Stimulated activated naive CD8-positive, alpha-beta T cell treated with anti-CD3 and anti-CD28 coated beads, Interleukin-15, amount 100 ng/mL, for 72 hours (primary cell): ENCODE data around the gene FREM1.

Experiments used
- ATAC-seq: fragments of 150-1000 bp; cut with Tn5 transposase; 2 replicates; pipeline ENCODE4 v1.10.0; 2021; ENCODE audit warnings: mild to moderate bottlenecking, moderate library complexity
- DNase-seq, 2 donors: peaks; one replicate each; pipeline ENCODE4 v3.0.0; 2021 to 2022
- H3K27ac Mint-ChIP-seq, 2 donors: one replicate each; pipeline ENCODE4 v1.8.0; 2022; ENCODE audit warnings: mild to moderate bottlenecking in 2 of 2, mixed read lengths in 2 of 2, moderate library complexity in 2 of 2
- H3K27me3 Mint-ChIP-seq: one replicate; pipeline ENCODE4 v1.8.0; 2022; ENCODE audit warnings: mixed read lengths
- H3K4me1 Mint-ChIP-seq: one replicate; pipeline ENCODE4 v1.8.0; 2022; ENCODE audit warnings: mild to moderate bottlenecking, mixed read lengths
- H3K4me3 Mint-ChIP-seq, 2 donors: one replicate each; pipeline ENCODE4 v1.8.0; 2022; ENCODE audit warnings: mild to moderate bottlenecking in 2 of 2, mixed read lengths in 2 of 2, moderate library complexity in 1 of 2
- H3K9me3 Mint-ChIP-seq, 2 donors: one replicate each; pipeline ENCODE4 v1.8.0; 2022; ENCODE audit warnings: mixed read lengths in 2 of 2

The FREM1 gene

DNA sequence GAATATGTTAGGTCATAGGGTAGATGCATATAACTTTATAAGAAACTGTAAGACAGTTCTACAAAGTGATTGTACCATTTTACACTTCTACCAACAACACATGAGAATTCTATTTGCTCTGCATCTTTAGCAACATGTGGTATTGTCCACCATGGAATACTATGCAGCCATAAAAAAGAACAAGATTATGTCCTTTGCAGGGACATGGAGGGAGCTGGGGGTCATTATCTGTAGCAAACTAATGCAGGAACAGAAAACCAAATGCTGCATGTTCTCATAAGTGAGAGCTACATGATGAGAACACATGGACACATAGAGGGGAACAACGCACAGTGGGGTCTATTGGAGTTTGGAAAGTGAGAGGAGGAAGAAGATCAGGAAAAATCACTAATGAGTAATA, 165.5 kb downstream of the FREM1 start:
- no peaks in the 10 kb centered on the region for H3K9me3 Mint-ChIP-seq
- peaks cover 20% of the 10 kb centered on the region for H3K27me3 Mint-ChIP-seq
- ATAC-seq (no peak), DNase-seq (no peak)
- H3K27ac Mint-ChIP-seq: no peak overlapping the region
- peaks cover 4% of the 10 kb centered on the region for H3K4me1 Mint-ChIP-seq
- H3K4me3 Mint-ChIP-seq: no peak overlapping the region

DNA sequence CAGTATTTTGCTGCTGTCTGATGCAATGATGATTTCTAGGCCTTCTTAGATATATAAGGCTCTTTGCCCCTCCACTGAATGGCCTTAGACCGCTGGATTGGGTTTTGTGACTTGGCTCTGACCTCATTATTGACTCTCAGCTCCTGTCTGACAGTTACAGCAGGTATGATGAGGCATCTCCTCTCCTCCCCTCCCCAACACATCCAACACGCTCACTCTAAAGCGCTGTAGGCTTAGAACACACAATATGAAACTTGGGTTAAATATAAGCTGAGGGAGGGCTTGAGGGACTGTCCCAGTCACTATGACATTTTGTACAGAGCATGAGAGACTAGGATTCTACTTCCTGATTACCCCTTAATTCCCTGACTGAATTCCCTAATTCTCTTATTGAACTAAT, 168.9 kb downstream of the FREM1 start:
- no peak for ATAC-seq
- no peak for DNase-seq
- Mint-ChIP-seq H3K4me3 (no peak overlapping the region), H3K27me3 (peaks cover 7% of the 10 kb centered on the region), H3K4me1 (no peaks in the 10 kb centered on the region), H3K9me3 (no peaks in the 10 kb centered on the region), H3K27ac (no peak overlapping the region)

DNA sequence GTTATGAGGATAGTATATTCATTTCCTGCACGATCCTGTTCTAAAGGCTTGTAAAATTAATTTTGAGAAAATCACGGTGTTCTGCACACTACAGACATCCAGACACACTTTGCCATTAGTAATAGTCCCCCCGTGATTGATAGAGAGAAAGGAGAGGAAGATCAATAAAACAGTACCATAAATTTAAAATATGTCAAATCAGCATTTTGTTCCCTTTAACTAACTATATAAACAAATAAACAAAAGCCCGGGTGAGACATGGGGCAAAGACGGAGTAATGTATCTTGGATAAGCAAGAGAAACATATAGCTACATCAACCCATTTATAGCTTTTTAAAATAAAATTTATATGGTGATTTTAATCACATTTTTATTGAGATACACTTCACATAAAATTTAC, 177.1 kb downstream of the FREM1 start:
- ATAC-seq (no peak), DNase-seq (no peak)
- H3K4me3 Mint-ChIP-seq: no peak overlapping the region
- no peaks in the 10 kb centered on the region for H3K4me1 Mint-ChIP-seq
- no peak overlapping the region for H3K27ac Mint-ChIP-seq
- peaks cover 26% of the 10 kb centered on the region for H3K27me3 Mint-ChIP-seq
- no peaks in the 10 kb centered on the region for H3K9me3 Mint-ChIP-seq

DNA sequence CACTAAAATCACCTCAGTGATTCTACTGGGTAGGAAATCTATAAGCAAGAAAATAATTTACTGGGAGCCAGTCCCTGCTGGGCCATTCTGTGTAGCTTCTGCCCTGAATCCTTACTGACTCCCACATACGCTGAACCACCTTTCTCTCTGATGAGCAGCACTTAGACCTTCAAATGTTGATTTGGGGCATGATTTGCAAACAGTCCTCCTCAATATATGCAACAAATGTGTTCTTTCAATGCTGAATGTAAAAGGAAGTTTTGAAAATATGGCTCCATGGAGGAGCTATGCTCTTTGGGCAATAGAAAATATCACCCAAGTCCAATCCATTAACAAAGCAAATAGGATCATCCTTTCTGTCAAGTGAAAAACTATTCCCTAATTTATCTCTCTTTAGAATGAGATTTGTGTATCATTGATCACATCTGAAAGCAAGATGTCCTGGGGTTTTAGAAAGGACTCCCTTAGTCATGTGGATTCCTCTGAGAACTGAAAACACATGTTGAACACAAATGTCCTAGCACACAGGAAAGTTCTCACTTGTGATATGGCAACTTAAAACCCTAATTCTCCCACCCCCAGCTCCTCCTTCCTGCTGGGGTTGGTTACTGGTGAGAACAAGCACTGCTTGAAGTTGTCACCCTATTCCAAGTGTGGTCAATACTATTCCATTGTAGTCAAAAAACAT, 178.8 kb downstream of the FREM1 start:
- Mint-ChIP-seq H3K9me3 (no peaks in the 10 kb centered on the region), H3K27me3 (peaks cover 18% of the 10 kb centered on the region), H3K27ac (no peak overlapping the region), H3K4me3 (no peak overlapping the region), H3K4me1 (no peaks in the 10 kb centered on the region)
- no peak for DNase-seq
- ATAC-seq: no peak

DNA sequence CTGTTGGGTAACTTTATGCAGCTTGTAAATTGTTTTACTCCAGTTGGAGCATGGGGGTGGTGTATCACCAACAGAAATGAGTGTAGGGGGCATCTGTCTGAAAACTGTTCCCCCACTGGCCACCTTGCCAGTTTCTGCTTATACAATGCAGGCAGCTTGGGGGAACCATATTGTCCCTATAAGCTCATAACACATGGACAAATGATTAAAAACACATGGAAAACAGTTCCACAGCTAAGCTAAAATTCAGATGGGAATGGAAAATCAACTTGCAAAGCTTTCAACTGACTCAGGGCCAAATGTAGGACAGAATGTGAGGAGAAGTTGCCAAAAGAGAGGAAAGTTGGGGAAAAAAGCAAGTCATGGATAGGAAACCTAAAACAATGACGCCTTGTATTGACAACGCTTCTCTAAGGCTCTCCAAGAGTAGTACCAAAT, 179.7 kb downstream of the FREM1 start:
- Mint-ChIP-seq H3K4me3 (no peak overlapping the region), H3K4me1 (no peaks in the 10 kb centered on the region), H3K9me3 (no peaks in the 10 kb centered on the region), H3K27me3 (peaks cover 14% of the 10 kb centered on the region), H3K27ac (no peak overlapping the region)
- no peak for ATAC-seq
- no peak for DNase-seq

DNA sequence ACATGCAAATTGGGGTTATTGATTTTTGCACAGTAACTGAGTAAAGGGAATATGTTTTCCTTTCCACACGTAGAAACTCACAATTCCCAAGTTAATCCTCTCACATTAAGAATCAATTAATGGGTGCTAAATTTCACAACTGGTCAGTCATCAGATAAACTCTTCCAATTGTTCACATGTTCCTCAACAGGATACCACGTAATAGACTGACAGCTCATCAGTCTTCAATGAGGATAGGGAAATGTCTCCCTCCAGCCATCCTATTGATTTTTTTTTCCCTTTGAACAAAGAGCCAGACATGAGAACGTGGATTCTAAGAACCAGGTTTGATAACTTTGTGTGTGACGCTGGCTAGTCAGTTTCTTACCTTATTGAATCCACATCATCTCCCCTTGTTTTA, 186.9 kb downstream of the FREM1 start:
- Mint-ChIP-seq H3K27me3 (peaks cover 34% of the 10 kb centered on the region), H3K4me1 (no peaks in the 10 kb centered on the region), H3K9me3 (no peaks in the 10 kb centered on the region), H3K27ac (no peak overlapping the region), H3K4me3 (no peak overlapping the region)
- ATAC-seq: no peak
- no peak for DNase-seq

DNA sequence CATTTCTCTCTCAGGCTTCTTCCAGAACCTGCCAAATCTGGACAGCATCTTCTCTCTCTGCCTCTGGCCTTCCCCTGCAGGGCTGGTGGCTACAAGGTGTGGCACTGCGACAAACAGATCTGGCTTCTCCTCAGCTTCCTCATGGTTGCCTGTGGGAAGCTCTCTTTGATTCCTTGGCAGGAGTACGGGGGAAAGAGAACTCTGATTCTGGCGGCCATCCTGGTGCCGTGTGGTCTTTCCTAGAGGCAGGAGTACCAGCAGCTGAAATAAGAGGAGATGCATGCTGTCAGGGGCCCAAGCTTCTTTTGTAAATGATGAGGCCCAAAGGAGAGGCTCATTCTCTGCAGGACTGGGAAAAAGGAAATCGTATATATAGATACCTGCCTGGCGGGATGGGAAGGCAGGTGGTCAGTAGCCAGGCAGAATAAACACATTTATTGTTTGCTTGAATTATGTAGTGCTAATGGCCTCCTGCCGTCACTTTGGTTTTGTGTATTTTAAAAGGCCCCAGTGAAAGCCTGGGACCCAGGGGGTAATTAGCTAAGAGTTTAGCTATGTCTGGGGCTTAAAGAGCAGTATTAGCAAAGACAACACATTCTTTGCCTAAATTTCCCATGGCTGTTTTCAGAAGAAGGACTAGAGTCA, 187.7 kb downstream of the FREM1 start, which contains the start of gene CER1:
Gene CER1 (minus strand): TSS at position 343 of the 645 bp plus-strand sequence. CDS start 61 bp downstream, at position 282.
- DNase-seq (no peak), ATAC-seq (no peak)
- Mint-ChIP-seq H3K4me1 (no peaks in the 10 kb centered on the region), H3K27ac (no peak within 1 kb of the TSS), H3K9me3 (no peaks in the 10 kb centered on the region), H3K27me3 (peaks cover 34% of the 10 kb centered on the region), H3K4me3 (no peak within 1 kb of the TSS)

DNA sequence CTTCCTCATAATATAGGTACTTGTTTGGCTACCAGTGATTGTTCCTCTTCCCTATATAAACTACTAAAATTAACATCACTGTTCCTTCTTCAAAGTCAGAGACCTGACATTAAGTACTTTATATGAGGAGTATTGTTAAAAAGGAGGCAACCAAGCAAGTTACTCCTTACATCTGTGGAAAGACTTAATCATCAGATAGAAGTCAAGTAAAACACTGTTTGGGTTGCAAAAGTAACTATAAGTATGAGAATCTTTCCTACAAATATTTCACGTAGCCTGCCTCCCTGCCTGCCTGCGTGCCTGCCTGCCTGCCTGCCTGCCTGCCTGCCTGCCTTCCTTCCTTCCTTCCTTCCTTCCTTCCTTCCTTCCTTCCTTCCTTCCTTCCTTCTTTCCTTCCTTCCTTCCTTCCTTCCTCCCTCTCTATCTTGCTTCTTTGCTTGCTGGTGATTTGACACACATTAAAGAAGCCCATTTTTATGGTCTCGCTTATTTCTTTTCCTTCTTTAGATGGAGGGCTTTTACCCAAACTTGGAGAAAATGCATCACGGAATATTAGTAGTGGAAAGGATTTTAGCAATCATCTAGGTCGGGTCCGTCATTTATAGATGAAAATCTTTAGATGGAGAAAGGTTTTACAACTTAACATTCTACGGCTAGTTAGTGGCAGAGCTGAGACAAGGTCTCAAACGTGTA, 190.9 kb downstream of the FREM1 start:
- Mint-ChIP-seq H3K4me3 (no peak overlapping the region), H3K4me1 (no peaks in the 10 kb centered on the region), H3K9me3 (no peaks in the 10 kb centered on the region), H3K27me3 (peaks cover 26% of the 10 kb centered on the region), H3K27ac (no peak overlapping the region)
- no peak for DNase-seq
- ATAC-seq: no peak

DNA sequence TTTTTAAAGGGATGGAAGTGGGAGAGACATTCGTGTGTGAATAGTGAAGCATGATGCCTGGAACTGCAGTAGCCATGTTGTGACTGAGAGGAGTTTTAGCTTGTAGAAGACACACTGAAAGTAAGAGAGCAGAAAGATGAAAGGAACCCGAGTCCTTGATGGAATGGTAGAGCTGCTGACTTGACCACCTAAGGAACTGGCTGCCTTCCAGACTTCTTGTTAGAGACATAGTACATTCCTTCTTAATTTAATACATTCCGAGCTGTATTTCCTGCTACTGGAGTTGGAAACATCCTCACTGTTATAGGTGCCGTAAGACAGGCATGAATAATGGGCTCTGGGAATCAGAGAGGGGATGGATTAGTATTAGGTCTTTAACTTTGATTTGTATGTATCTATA, 195.1 kb downstream of the FREM1 start:
- Mint-ChIP-seq H3K4me3 (no peak overlapping the region), H3K9me3 (peaks cover 4 to 5% of the 10 kb centered on the region in 2 donors), H3K4me1 (peaks cover 6% of the 10 kb centered on the region), H3K27ac (no peak overlapping the region), H3K27me3 (peaks cover 42% of the 10 kb centered on the region)
- DNase-seq (no peak), ATAC-seq (no peak)

DNA sequence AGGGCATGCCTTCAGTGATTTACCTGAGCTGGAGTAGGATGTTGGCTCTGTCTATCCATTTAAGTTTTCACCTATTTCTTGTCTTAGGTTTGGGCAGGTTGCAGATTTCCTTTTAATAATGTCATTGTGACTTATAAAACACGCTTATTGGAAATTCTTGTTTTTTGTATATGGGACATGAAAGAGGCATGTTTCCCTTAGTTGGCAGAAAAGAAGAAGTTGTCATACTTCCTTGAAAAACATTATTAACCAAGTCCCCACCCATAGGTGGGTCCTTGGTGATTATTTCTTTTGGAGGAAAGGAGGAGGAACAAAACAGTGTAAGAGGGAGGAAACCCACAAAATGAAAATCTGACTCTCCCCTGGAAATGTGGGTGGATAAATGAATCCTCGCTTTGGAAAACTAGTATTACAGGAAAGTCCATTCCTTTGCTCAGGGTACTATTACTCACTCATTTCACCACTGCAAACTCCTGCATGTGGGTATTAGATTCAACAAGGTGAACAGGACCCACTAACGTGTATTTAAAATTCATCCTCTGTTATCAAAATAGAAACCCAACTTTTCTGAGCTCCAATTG, 197.0 kb downstream of the FREM1 start:
- ATAC-seq (no peak), DNase-seq (no peak)
- Mint-ChIP-seq H3K9me3 (peaks cover 5 to 16% of the 10 kb centered on the region in 2 donors), H3K27me3 (peaks cover 45% of the 10 kb centered on the region), H3K27ac (no peak overlapping the region), H3K4me1 (peaks cover 6% of the 10 kb centered on the region), H3K4me3 (no peak overlapping the region)

DNA sequence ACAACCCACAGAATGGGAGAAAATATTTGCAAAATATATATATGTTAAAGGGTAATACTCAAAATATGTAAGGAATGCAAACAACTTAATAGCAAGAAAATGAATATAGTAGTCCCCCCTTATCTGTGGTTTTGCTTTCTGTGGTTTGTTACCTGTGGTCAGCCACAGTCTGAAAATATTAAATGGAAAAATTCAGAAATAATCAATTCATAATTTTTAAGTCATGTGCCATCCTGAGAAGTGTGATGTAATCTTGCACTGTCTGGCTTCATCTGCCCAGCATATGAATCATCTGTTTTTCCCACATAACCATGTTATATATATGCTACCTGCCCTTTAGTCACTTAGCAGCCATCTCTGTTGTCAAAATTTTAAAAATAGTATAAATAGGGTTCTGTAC, 199.4 kb downstream of the FREM1 start:
- peak overlapping the region in 1 of 2 donors; percentile 37 for H3K27ac Mint-ChIP-seq
- peaks cover 58% of the 10 kb centered on the region for H3K27me3 Mint-ChIP-seq
- ATAC-seq (peak; percentile 57), DNase-seq (no peak)
- H3K4me1 Mint-ChIP-seq: peaks cover 6% of the 10 kb centered on the region
- H3K9me3 Mint-ChIP-seq: peaks cover 12 to 27% of the 10 kb centered on the region in 2 donors
- H3K4me3 Mint-ChIP-seq: no peak overlapping the region

DNA sequence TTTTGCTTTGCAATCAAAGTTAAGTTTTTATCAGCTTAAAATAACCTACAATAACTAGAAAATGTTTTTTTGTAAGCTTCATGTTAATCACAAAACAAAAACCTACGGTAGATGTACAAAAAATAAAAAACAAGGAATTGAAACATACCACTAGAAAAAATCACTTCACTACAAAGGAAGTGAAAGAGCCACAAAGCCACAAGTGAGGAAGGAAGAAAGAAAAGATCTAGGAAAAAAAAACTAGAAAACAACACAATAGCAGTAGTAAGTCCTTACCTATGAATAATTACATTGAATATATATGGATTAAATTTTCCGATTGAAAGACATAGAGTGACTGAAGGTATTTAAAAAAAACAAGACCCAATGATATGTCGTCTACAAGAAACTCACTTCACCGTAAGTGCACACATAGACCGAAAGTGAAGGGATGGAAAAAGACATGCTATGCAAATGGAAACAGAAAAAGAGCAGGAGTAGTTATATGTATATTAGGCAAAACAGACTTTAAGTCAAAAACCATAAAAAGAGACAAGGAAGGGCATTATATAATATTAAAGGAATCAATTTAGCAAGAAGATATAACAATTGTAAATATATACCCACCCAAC, 203.6 kb downstream of the FREM1 start:
- Mint-ChIP-seq H3K4me1 (peaks cover 6% of the 10 kb centered on the region), H3K27me3 (peaks cover 43% of the 10 kb centered on the region), H3K27ac (no peak overlapping the region), H3K9me3 (peaks cover 23 to 44% of the 10 kb centered on the region in 2 donors), H3K4me3 (no peak overlapping the region)
- ATAC-seq (no peak), DNase-seq (no peak)

DNA sequence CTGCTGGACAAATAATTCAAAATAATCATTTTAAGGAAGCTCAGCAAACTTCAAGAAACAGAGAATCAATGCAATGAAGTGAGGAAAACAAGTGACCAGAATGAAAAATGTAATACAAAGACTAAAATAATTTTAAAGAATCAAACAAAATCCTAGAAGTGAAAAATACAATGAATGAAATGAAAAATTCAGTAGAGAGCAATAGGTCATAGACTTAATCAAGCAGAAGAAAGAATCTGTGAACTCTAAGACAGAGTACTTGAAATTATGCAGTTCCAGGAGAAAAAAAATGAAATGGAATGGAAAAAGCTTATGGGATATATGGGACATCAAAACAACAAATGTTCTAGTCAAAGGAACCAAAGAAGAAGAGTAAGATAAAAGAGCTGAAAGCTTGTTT, 205.1 kb downstream of the FREM1 start:
- Mint-ChIP-seq H3K27me3 (peaks cover 31% of the 10 kb centered on the region), H3K9me3 (peaks cover 19 to 38% of the 10 kb centered on the region in 2 donors), H3K4me3 (no peak overlapping the region), H3K27ac (no peak overlapping the region), H3K4me1 (no peaks in the 10 kb centered on the region)
- no peak for ATAC-seq
- no peak for DNase-seq

DNA sequence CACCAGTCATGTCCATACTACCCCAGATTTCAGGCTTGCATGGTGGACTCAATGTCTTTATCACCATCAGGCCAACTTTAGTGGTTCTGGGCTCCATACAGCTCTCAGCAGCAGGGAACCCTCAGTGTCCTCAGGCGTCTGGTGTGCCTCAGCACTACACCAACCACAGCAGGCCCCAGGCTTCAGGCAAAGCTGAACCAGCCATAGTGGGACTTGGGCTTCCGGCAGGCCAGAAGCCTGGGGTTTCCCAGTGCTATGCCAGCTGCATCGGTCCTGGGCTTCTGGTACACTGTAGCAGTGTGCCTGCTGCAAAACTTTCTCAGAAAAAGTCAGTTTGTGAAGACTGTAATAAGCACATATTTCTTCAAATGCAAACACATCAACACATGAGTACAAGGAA, 205.9 kb downstream of the FREM1 start:
- H3K9me3 Mint-ChIP-seq: peaks cover 18 to 35% of the 10 kb centered on the region in 2 donors
- no peak overlapping the region for H3K4me3 Mint-ChIP-seq
- DNase-seq (no peak), ATAC-seq (no peak)
- H3K27me3 Mint-ChIP-seq: peaks cover 26% of the 10 kb centered on the region
- no peaks in the 10 kb centered on the region for H3K4me1 Mint-ChIP-seq
- H3K27ac Mint-ChIP-seq: no peak overlapping the region

DNA sequence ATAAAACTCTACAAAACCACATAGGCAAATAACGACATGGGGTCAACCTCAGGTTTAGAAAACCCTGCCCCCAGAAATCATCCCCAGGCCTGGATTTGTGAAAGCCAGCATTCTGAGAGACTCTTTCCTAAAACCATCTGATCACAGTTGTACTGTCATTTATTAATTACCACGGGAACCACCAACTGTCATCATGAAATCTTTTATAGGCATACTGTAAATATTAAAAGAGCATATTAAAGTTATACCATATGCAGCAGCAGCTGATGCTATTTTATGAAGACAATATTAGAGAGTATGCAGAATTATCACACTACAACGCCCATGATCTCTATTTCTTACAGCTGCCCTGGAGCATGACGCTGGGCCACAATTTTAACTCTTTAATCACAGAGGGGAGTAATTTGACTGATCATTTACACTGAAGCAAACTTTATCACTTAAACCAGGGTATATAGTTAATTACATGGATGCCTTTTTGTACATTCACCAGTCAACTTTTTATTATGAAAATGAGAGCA, 208.0 kb downstream of the FREM1 start:
- Mint-ChIP-seq H3K27ac (no peak overlapping the region), H3K4me1 (no peaks in the 10 kb centered on the region), H3K27me3 (peaks cover 14% of the 10 kb centered on the region), H3K9me3 (peaks cover 18 to 28% of the 10 kb centered on the region in 2 donors), H3K4me3 (no peak overlapping the region)
- DNase-seq (no peak), ATAC-seq (no peak)
